SU-DHL-6 (cell line): ENCODE data around the gene APOL4.

ENCODE experiments used
- H2AFZ ChIP-seq: fragments of 200-600 bp; sonication (generic); 2 replicates; pipeline ENCODE4 v1.6.1; 2014; ENCODE audit warnings: low read depth, mild to moderate bottlenecking, moderate library complexity, mixed read lengths, antibody characterized with exemption, low read length; ENCODE audit not compliant: severe bottlenecking
- H3F3A ChIP-seq: fragments of 200-600 bp; shearing (Covaris generic); 2 replicates; pipeline ENCODE4 v1.6.0; 2016; ENCODE audit warnings: antibody characterized with exemption, mild to moderate bottlenecking; ENCODE audit not compliant: insufficient read depth
- H3K27ac ChIP-seq: fragments of 200-600 bp; sonication (generic); 2 replicates; pipeline ENCODE4 v1.5.1; 2016; ENCODE audit warnings: low read depth, mild to moderate bottlenecking, low read length, moderate library complexity, mixed read lengths
- H3K27me3 ChIP-seq: fragments of 200-600 bp; sonication (generic), shearing (Covaris generic); 2 replicates; pipeline ENCODE4 v1.6.0; 2014; ENCODE audit warnings: mild to moderate bottlenecking, low read length
- H3K36me3 ChIP-seq: fragments of 200-600 bp; sonication (generic); 2 replicates; pipeline ENCODE4 v1.6.1; 2014; ENCODE audit warnings: mild to moderate bottlenecking, low read length, mixed read lengths
- H3K4me2 ChIP-seq: fragments of 300-600, 200-600 bp; shearing (Covaris generic), sonication (generic); 2 replicates; pipeline ENCODE4 v1.6.0; 2014; ENCODE audit warnings: low read length, low read depth, mild to moderate bottlenecking; ENCODE audit not compliant: poor library complexity, severe bottlenecking
- H3K4me3 ChIP-seq: fragments of 200-600 bp; sonication (generic); 2 replicates; pipeline ENCODE4 v1.5.1; 2014; ENCODE audit warnings: antibody characterized with exemption, low read length, mild to moderate bottlenecking, mixed read lengths; ENCODE audit not compliant: insufficient read depth, poor library complexity, severe bottlenecking
- H3K79me2 ChIP-seq: fragments of 200-600 bp; sonication (generic); 2 replicates; pipeline ENCODE4 v1.6.1; 2014; ENCODE audit warnings: mild to moderate bottlenecking, low read length, moderate library complexity; ENCODE audit not compliant: insufficient read depth
- H3K9ac ChIP-seq: fragments of 200-600 bp; sonication (generic); 2 replicates; pipeline ENCODE4 v1.7.0; 2014; ENCODE audit warnings: mild to moderate bottlenecking, low read length
- H3K9me2 ChIP-seq: fragments of 200-600 bp; sonication (generic); replicated peaks from 2 replicates; pipeline ENCODE4 v1.6.1; 2014; ENCODE audit warnings: low read length; ENCODE audit not compliant: insufficient read depth
- H3K9me3 ChIP-seq: fragments of 200-600 bp; sonication (generic); 2 replicates; pipeline ENCODE4 v1.6.1; 2014; ENCODE audit warnings: low read length, mixed read lengths; ENCODE audit not compliant: insufficient read depth
- H4K20me1 ChIP-seq: fragments of 200-600 bp; sonication (generic); 2 replicates; pipeline ENCODE4 v1.6.1; 2014; ENCODE audit warnings: low read depth, mild to moderate bottlenecking, antibody characterized with exemption, low read length, moderate library complexity, mixed read lengths
- CTCF ChIP-seq: fragments of 200-600 bp; sonication (generic); IDR thresholded peaks from one replicate; pipeline ENCODE4 v1.5.1; 2017; ENCODE audit warnings: antibody characterized with exemption, mild to moderate bottlenecking, low read length, moderate library complexity; ENCODE audit not compliant: insufficient read depth, poor library complexity, severe bottlenecking
- EZH2phosphoT487 ChIP-seq: fragments of 200-600 bp; sonication (generic), shearing (Covaris generic); conservative IDR thresholded peaks from 2 replicates; pipeline ENCODE4 v1.6.1; 2018; ENCODE audit warnings: mild to moderate bottlenecking, antibody characterized with exemption, low read length, moderate library complexity, mixed read lengths

Gene APOL4

GRCh38 chr22:36166518-36167220, 34.9 kb downstream of the APOL4 start:
- H3F3A ChIP-seq = no peaks in the 10 kb centered on the region
- H3K9me2 ChIP-seq = no peaks in the 10 kb centered on the region
- no peak overlapping the region for H3K9ac ChIP-seq
- no peak overlapping the region for H3K4me2 ChIP-seq
- no peaks in the 10 kb centered on the region for H3K9me3 ChIP-seq
- H3K27me3 ChIP-seq = no peaks in the 10 kb centered on the region
- no peaks in the 10 kb centered on the region for H3K36me3 ChIP-seq
- no peaks in the 10 kb centered on the region for H3K79me2 ChIP-seq
- no peaks in the 10 kb centered on the region for H4K20me1 ChIP-seq
- no peak overlapping the region for H2AFZ ChIP-seq
- TF ChIP-seq EZH2phosphoT487 (no peak), CTCF (no peak)
- no peak overlapping the region for H3K27ac ChIP-seq
- no peak overlapping the region for H3K4me3 ChIP-seq

GRCh38 chr22:36166086-36166485, 35.5 kb downstream of the APOL4 start:
- Histone ChIP-seq H4K20me1 (no peaks in the 10 kb centered on the region), H2AFZ (no peak overlapping the region), H3K27ac (no peak overlapping the region), H3K36me3 (no peaks in the 10 kb centered on the region), H3K9ac (no peak overlapping the region), H3K9me2 (no peaks in the 10 kb centered on the region), H3K27me3 (no peaks in the 10 kb centered on the region), H3F3A (no peaks in the 10 kb centered on the region), H3K4me3 (no peak overlapping the region), H3K9me3 (no peaks in the 10 kb centered on the region), H3K79me2 (no peaks in the 10 kb centered on the region), H3K4me2 (no peak overlapping the region)
- TF ChIP-seq EZH2phosphoT487 = no peak
- no peak for TF ChIP-seq CTCF

- H3K79me2 ChIP-seq = no peaks in the 10 kb centered on the region
- no peak overlapping the region for H3K4me3 ChIP-seq
- no peaks in the 10 kb centered on the region for H3K9me3 ChIP-seq
- no peak for TF ChIP-seq CTCF
- TF ChIP-seq EZH2phosphoT487 = no peak
- no peaks in the 10 kb centered on the region for H3K27me3 ChIP-seq
- H3K36me3 ChIP-seq = no peaks in the 10 kb centered on the region
- no peak overlapping the region for H2AFZ ChIP-seq
- no peaks in the 10 kb centered on the region for H4K20me1 ChIP-seq
- no peak overlapping the region for H3K27ac ChIP-seq
- H3F3A ChIP-seq = no peaks in the 10 kb centered on the region
- H3K9ac ChIP-seq = no peak overlapping the region
- no peaks in the 10 kb centered on the region for H3K9me2 ChIP-seq
- no peak overlapping the region for H3K4me2 ChIP-seq
Observed at GRCh38 chr22:36165141-36165540, 36.5 kb downstream of the APOL4 start.

- Histone ChIP-seq H3K27me3 (no peaks in the 10 kb centered on the region), H3K9me2 (no peaks in the 10 kb centered on the region), H3K9me3 (no peaks in the 10 kb centered on the region), H4K20me1 (no peaks in the 10 kb centered on the region), H3K36me3 (no peaks in the 10 kb centered on the region), H3K9ac (no peak overlapping the region), H3K4me2 (no peak overlapping the region), H3F3A (no peaks in the 10 kb centered on the region), H3K79me2 (no peaks in the 10 kb centered on the region), H2AFZ (no peak overlapping the region), H3K27ac (no peak overlapping the region), H3K4me3 (no peak overlapping the region)
- no peak for TF ChIP-seq EZH2phosphoT487
- TF ChIP-seq CTCF = no peak
Observed at GRCh38 chr22:36164621-36165020, 37.0 kb downstream of the APOL4 start.
